Spleen (tissue), 7 donors: ENCODE measurements around the gene NBPF3.
"Not testable (repeated sequence)": the region's sequence is repeated elsewhere in the genome, so short reads cannot be mapped to it uniquely, and the experiment has no call there.

ENCODE experiments used
- POLR2A ChIP-seq, 3 donors: fragments of 450-650 bp; IDR thresholded peaks; one replicate each; pipeline ENCODE4 v1.5.1; 2017; ENCODE audit warnings: antibody characterized with exemption in 3 of 3, mild to moderate bottlenecking in 1 of 3
- TF ChIP-seq, protein P1 (sequence below), 11 experiments: fragments of 200-600 bp in 7 of 11; fragments of 450-650 bp in 4 of 11; sonication (generic) in 4 of 11; IDR thresholded peaks in 8 of 11; conservative IDR thresholded peaks in 3 of 11; 1 replicate in 7 of 11; 2 replicates in 4 of 11; pipeline versions ENCODE4 v1.4.0 to v1.8.0; 2016 to 2021; ENCODE audit warnings: antibody characterized with exemption in 11 of 11, inconsistent platforms in 4 of 11, mild to moderate bottlenecking in 1 of 11
- donor health status: DM: no; HTN: no; CAD: no; lungs with moderate emphysema.
- donor health status: DM: no; HTN: no; CAD: no.
- donor health status: DM: no; HTN: no; CAD: no.

GRCh38 chr1:21409897-21410296 lies 30.0 kb upstream of the NBPF3 start:
- TF ChIP-seq POLR2A (IDR thresholded peaks at IDR 0.05), result not testable (repeated sequence)
- TF ChIP-seq, protein P1, sequence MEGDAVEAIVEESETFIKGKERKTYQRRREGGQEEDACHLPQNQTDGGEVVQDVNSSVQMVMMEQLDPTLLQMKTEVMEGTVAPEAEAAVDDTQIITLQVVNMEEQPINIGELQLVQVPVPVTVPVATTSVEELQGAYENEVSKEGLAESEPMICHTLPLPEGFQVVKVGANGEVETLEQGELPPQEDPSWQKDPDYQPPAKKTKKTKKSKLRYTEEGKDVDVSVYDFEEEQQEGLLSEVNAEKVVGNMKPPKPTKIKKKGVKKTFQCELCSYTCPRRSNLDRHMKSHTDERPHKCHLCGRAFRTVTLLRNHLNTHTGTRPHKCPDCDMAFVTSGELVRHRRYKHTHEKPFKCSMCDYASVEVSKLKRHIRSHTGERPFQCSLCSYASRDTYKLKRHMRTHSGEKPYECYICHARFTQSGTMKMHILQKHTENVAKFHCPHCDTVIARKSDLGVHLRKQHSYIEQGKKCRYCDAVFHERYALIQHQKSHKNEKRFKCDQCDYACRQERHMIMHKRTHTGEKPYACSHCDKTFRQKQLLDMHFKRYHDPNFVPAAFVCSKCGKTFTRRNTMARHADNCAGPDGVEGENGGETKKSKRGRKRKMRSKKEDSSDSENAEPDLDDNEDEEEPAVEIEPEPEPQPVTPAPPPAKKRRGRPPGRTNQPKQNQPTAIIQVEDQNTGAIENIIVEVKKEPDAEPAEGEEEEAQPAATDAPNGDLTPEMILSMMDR (IDR thresholded peaks at IDR 0.05 in 8 of 11, conservative IDR thresholded peaks at IDR 0.05 in 3 of 11), result not testable (repeated sequence)
